ENCODE data around the gene SLFN13.
A peak's percentile ranks its signal among the peaks of the same experiment; 100 is the strongest.
"Not testable (repeated sequence)": the region's sequence is repeated elsewhere in the genome, so short reads cannot be mapped to it uniquely, and the experiment has no call there.

The SLFN13 gene, protein sequence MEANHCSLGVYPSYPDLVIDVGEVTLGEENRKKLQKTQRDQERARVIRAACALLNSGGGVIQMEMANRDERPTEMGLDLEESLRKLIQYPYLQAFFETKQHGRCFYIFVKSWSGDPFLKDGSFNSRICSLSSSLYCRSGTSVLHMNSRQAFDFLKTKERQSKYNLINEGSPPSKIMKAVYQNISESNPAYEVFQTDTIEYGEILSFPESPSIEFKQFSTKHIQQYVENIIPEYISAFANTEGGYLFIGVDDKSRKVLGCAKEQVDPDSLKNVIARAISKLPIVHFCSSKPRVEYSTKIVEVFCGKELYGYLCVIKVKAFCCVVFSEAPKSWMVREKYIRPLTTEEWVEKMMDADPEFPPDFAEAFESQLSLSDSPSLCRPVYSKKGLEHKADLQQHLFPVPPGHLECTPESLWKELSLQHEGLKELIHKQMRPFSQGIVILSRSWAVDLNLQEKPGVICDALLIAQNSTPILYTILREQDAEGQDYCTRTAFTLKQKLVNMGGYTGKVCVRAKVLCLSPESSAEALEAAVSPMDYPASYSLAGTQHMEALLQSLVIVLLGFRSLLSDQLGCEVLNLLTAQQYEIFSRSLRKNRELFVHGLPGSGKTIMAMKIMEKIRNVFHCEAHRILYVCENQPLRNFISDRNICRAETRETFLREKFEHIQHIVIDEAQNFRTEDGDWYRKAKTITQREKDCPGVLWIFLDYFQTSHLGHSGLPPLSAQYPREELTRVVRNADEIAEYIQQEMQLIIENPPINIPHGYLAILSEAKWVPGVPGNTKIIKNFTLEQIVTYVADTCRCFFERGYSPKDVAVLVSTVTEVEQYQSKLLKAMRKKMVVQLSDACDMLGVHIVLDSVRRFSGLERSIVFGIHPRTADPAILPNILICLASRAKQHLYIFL

DNA sequence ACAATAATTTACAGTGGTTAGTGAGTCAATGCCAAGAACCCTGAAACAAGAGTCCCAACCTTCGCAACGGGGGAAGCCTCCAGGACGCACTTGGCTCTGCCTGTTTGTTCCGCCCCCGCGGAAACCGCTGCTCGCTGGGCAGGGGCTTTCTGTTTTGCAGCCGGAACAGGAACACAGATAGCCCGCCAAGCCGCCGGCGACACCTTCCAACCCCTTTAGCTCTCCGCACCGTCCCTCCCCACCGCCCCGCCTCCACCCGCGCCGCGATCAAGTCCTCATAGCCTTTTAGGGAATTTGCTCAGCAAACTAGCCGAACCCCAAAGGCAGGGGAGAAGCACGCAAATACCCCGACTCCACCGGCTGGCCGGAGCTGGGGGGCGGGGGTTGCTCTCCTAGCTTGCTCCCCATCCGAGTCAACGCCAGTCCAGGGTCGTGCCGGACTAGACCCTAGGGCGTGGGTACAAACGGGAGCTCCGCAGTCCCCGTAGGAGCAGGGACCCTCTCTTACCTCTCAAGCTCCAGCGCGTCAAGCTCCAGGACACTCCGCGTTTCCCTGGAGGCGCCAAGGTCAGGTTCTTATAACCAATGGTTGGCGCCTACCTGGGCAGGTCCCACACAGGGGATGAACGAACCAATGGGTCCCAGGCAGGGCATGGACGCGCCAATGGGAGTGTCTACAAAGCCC lies at the start of gene SLFN13:
TSS of gene SLFN13 (minus strand) at position 553 of the 685 bp plus-strand sequence. CDS start 3,086 bp downstream, outside the sequence.
- peak; percentile 55 for DNase-seq

DNA sequence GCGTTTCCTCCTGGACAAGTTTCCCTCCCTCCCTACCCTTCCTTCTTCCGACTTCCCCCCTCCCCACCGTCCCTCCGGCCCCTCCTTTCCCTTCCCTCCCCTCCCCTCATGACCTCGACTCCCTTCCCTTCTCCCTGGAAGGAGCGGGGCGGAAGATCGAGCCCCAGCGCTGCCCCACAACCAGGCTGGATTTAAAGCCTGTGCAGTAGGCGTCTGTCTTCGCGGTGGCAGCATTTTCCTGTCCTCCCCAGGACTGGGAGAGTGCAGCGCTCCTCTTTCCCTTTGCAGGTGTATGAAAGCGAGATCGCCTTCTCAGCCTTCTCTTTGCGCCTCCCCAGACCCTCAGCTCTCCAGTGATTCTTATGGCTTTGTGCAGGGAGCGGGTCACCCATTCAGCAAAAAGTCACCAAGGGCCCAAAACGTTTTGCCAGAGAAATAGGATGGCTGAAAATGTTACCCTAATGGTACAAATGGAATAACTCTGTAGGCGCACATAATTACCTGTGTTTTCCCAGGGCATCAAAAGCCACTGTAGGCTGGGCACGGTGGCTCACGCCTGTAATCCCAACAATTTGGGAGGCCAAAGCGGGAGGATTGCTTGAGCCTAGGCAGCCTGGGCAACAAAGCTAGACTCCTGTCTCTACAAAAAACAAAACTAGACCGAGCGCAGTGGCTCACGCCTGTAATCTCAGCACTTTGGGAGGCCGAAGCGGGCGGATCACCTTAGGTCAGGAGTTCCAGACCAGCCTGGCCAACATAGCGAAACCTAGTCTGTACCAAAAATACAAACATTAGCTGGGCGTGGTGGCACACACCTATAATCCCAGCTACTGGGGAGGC lies 48.1 kb upstream of the SLFN13 start:
- DNase-seq, result no peak

DNA sequence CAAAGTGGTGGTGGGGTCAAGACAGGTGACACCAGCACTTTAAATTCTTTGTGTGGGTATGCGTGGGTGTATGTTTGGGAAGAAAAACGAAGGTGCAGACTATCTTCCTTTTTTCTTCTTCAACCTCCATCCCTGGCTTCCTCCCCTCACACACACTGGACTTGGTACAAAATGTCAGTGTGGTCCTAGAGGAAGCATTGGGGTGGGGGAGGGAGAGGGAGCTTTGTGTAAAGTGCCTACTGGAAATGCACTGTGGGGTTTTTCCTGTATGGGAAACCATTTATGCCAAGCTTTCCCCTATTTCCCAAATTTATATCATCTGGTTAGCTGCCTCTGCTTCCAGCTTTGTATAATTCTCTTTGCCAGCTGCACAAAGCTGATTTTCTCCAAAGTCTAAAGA lies 44.5 kb upstream of the SLFN13 start:
- no peak for DNase-seq

DNA sequence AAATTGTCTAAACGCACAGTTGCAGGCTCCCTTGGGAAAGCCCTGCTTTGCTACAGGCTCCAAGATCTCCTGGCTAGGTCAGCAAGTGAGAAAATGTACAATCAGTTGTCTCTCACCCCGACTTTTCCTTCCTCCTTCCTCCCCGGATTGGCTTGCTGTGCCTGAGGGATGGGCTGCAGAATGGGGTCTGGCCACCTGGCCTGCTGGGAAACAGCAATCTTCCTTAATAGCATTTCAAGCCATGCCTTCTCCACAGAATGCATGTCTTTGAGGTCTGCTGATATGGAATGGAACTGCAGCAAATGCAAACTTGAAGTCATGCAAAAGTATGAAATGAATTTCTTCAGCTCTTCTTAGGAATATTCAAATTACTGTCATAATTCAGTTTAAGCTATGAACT lies 42.9 kb upstream of the SLFN13 start:
- no peak for DNase-seq

DNA sequence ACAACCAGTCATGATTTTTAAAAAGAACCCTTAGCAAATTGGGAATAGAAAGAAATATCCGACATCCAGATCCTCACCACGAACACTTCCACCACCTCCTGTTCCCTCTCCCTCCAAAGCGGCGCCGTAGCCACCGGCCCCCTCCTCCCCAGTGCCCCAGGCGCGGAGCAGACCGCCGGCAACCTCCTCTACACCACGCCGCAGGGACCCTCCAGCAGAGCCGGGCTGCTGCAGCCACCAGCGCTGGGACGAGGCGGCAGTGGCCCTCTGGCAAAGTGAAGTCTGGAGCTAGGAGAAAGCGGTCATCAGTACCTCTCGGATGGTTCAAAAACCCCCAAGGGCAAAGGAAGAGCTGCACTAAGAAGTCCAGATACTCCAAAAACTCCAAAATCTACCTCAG lies 41.4 kb upstream of the SLFN13 start:
- DNase-seq, result no peak

DNA sequence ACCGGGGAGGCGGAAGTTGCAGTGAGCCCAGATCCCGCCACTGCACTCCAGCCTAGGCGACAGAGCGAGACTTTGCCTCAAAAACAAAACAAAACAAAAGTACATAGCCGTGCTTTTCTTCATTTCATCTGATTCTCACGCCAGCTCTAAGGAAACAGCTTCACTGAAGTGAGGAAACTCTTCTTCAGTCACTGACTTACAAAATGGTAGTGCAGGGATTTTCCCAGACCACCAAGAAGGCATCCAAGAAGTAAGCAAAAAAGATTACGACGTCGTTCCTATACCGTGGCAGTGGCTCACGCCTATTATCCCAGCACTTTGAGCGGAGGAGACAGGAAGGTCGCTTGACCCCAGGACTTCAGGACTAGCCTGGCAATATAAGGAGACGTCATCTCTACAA lies 40.4 kb upstream of the SLFN13 start:
- DNase-seq, result no peak

DNA sequence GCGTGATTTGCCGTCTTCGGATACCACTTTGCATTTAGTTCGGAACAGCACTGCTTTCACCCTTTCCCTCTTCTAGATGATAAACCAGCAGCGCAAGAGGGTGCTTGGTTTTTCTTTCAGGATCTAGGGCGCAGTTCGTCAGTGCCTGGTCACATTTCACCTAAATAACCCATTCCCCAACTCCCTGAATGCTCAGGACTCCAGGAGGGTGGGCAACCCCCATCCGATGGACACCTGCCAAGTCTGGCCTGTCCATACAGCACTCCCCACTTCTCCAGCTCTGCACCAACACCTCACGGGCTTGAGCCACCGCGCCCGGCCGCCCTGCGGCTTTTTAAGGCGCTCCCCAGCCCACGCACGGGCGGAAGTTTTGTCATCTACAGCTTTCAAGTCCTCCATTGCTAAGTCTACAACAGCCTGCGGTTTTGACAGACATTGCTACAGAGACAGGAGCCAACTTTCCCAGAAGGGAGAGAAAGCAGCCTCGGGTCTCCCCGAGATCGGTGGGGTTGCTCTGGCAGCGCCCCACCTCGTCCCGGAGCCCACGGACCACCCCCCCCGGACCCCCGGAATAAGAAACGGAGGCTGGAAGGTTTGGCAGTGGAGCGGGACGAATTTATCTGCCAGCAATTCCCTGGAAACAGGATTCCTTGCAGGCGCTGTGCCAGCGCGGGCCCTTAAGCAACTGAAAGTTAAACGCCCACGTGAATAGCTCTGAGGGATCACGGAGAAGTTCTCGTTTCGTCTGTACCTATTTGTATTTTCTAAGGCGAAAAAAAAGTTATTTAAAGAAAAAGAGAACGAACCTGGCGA lies 38.6 kb upstream of the SLFN13 start:
- DNase-seq, result peak; percentile 19

DNA sequence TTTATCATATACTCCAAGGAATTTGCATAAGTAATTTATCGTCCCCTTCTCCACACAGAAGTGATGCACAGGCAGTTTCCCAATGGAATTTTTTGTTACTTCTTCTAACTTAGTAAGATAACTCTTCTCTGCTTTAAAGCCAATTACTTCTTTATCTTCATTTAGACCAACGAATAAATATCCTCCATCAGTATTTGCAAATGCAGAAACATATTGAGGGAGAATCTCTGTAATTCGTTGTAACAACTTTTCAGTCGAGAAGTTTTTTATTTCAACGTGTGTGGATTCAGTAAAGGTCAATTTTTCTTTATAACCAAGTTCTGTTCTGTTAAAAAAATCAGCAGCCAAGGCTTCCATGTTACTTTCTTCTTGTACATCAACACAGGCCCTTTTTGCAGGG lies 30.7 kb upstream of the SLFN13 start:
- no peak for DNase-seq

DNA sequence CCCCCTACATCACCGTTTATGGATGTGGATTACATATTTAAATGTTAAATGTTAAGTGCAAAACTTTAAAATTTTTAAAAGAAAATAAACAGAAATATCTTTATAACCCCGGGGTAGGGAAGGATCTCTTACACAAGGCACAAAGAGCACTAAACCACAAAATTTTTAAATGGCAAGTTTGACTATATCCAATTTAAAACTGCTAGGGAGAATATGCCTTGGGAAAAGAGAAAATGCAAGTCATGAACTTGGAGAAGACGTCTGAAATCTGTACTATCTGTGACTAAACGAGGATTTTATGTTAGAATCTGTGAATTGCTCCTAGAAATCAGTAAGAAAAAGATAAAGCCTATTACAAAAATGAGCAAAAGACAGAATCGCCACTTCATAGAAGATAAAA lies 28.7 kb upstream of the SLFN13 start:
- DNase-seq, result no peak

DNA sequence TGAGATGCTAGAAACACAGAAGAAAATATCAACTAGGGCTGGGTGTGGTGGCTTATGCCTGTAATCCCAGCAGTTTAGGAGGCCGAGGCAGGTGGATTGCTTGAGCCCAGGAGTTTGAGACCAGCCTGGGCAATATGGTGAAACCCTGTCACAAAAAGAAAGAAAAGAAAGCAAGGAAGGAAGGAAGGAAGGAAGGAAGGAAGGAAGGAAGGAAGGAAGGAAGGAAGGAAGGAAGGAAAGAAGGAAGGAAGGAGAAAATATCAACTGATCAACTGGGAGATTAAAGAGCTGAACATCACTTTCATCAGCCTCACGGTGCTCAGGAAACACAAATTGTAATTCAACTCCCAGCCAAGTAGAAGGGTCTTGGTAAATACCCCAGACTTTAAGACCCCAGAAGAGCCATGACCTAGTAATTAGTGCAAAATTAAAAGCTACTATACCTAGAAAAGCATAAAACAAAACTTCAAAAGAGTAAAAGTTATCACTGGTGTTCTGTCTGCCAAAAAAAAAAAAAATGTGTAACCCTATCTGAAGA lies 27.8 kb upstream of the SLFN13 start:
- DNase-seq, result no peak

DNA sequence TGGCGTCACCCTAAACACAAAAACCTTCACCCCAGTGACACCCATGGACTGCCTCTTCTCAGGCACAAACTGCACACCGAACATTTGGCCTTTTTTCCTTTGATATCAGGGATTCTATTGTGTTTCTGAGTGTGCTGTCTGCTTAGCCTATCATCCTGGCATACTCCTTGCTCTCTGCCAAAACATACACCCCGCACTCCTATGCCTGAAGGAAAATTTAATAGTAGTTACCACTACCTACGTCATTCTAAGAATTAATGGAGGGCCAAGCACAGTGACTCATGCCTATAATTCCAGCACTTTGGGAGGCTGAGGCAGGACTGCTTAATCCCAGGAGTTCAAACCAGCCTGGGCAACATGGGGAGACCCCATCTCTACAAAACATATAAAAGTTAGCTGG lies 19.9 kb upstream of the SLFN13 start:
- no peak for DNase-seq

DNA sequence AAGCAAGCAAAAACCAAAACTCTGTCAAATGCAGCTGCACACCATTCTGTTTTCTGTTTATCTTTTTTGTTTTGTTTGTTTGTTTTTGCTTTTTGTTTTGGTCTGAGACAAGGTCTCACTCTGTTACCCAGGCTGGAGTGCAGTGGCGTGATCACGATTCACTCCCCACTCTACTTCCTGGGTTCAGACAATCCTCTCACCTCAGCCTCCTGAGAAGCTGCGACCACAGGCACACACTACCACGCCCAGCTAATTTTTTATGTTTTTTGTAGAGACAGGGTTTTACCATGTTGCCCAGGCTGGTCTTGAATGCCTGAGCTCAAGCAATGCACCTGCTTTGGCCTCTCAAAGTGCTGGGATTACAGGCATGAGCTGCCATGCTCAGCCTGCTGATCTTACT lies 19.3 kb upstream of the SLFN13 start:
- no peak for DNase-seq

DNA sequence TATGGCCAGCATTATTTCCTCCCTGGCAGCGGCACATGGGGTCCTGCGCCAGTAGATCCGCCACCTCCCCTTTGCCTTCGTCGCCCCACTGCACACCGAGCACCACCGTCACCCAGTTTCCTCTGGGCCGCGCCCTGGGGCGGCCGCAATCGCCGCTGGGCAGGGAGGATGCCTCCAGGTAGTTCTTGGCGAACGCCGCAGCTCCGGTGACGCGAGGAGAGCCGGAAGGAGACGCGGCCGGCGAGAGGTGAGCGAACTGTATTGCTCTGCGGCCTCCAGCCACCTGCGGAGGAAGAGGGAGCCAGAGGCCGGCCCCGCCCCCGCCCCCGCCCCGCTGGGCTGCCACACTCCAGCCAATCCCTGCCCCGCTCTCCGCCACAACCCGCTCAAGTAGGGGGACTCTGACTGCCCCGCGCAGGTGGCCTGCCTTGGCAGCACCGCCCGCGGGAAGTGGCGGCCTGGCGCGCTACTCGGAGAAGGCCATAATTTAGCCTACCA lies 11.8 kb upstream of the SLFN13 start:
- no peak for DNase-seq

DNA sequence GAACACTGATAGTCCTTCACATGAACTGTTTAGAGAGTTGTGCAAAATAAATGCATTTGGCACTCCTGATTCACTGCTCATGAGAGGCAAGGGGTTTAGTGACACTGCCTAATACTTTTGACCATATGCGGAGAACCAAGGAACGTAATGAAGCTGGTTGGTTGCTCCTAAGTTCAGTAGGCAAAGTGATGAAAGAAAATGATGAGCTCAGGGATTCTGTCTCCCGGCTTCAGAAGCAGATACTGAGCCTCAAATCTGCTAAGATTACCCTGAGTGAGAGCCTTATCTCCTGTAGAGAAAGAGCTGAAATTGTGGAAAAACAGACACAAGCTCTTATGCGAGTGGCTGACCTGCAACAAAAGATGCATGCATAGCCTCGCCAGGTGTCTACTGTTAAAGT lies 5.5 kb upstream of the SLFN13 start:
- not testable (repeated sequence) for DNase-seq

DNA sequence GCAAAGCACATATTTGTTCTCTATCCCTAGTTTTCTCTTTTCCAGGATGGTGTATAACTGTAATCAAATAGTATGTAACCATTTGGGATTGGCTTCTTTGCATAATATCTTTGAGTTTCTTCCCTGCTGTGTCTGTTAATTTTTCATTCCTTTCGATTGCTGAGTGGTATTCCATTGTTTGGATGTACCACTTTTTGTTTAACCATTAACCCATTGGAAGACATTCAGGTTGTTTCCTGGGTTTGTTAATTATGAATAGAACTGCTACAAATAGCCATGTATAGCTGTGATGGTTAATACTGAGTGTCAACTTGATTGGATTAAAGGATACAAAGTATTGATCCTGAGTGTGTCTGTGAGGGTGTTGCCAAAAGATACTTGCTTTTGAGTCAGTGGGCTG lies 4.6 kb upstream of the SLFN13 start:
- no peak for DNase-seq

DNA sequence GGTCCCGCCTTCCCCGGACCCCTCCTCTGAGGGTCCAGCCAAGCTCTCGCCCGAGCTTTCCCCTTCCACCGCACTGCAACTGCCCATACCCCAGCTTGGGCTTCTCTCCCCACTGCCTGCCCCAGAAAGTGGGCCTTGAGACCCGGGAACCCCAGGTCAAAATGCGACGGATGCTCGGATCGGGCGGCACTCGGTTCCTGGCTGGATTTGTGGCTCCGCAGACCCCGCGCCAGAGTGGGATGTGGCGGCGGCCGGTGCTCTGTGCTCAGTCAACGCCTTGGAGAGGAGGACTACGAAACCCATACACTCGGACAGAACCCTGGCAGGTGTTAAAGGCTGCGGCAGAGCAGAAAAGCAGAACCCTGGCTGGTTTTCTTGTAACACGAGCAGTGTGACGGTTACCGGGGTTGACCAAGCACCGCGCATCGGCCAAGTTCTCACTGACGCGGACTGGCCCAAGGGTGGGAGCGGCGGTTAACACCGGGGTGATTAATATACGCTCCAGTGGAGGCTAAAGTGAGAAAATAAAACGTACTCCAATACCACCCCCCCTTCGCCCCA lies 885 bp upstream of the SLFN13 start:
- DNase-seq, result no peak

DNA sequence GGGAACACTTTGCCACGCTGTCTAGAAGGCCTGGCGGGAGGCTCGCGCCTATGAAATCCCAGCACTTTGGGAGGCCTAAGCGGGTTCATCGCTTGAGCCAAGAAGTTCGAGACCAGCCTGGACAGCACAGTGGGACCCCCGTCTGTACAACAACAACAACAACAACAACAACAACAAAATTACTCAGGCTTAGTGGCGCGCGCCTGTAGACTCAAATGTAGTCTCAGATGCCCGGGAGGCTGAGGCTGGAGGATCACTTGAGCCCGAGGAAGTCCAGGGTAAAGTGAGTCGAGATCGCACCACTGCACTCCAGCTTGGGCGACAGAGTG lies 297 bp upstream of the SLFN13 start:
- no peak for DNase-seq

DNA sequence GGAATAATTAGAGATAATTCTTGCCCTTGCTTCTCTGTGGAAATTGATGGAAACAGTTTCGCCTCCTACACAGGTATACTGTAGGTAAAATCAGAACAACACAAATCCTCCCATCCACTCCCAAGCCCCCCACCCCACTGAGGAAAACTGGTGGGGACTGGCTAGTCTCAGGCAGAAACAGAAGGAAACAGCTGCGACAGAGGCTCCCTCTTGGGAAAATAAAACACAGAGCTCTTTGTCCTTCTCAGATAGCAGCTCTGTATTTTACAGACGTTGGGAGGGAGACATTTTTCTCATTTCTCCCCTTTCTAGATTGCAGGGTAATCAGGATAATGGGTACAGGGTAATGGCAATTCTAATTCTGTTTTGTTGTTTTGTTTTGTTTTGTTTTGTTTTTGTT lies 1.1 kb downstream of the SLFN13 start:
- DNase-seq, result no peak

DNA sequence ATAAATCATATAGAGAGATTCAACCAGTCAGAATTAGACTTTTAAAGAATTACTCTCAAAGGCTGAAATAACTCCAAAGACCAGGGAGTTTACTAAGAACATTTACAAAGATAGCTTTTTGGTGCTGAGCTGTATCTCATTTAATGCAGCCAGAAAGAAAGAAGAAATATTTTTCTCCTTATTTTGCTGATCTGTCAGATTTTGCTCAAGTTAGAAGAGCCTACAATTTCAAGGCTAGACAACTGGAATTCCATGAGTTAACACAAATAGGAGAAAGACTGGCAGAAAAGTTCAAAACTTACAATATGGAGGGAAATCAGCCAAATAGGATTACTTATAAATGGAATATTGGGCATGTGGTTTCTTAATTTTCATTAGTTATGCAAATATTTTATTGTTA lies 10.1 kb downstream of the SLFN13 start:
- DNase-seq, result no peak

DNA sequence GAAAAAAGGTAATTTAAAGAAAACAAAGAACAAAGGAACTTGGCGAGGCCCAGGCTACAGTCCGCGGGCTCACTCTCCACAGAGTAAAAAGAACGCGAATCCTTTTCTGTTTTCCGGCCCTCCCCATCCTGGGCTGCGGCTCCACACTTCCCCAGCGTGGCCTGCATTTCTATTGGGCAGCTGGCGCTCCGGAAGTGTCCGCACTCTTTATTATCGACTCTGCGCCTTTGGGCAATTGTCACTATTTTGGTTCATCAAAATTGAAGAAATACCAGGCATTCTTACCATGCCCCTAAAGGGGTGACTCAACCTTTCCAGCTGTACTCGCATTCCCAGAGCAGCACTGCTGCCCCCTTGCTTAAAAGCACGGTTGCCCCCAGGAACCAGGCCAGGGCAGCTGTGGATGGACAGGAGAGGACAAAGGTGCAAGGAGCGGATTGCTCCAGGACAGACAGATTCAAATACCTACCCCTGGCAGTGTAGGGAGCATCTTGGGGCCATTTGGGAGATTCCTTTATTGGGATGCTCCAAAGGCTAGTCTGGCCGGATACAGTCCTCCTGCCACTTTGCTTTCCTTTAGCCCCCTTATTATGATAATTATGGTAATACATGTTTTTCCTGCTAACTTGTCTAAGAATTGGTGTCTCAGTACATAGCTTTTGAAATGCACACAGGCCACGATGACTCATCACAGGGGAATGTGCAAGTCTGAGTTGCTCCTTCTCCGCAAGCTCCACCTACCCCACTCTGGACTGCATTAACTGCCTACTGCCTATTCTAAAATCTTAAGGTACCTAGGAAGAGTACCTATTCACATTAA lies 15.3 kb downstream of the SLFN13 start:
- DNase-seq, result peak; percentile 60
